Gastrocnemius medialis (tissue), 4 donors: ENCODE results near the gene RAI1. TPM values are rescaled to one million over a fixed set of nuclear protein-coding genes. Genes with fewer than 3 reads are reported as not detected.
A peak's percentile ranks its signal among the peaks of the same experiment; 100 is the strongest.

Source experiments
- ATAC-seq, 2 donors: fragments of 150-250 bp; one replicate each; pipeline ENCODE4 v1.9.1; 2016
- DNase-seq, 2 donors: peaks; one replicate each; pipeline ENCODE4 v3.0.0-alpha.2; 2019
- H3K27ac ChIP-seq, 4 donors: fragments of 200-600 bp; sonication (generic); 1 replicate in 1 of 4; 2 replicates in 3 of 4; pipeline ENCODE4 v1.5.1; 2016 to 2018; ENCODE audit warnings: mild to moderate bottlenecking in 2 of 4, moderate library complexity in 1 of 4
- H3K27me3 ChIP-seq, 3 donors: fragments of 200-600 bp; sonication (generic) in 2 of 3; 1 replicate in 1 of 3; 2 replicates in 2 of 3; pipeline versions ENCODE4 v1.5.1 to v1.6.0; 2016 to 2019; ENCODE audit warnings: mild to moderate bottlenecking in 1 of 3, moderate library complexity in 1 of 3
- H3K36me3 ChIP-seq, 2 donors: fragments of 200-600 bp; sonication (generic) in 1 of 2; one replicate each; pipeline ENCODE4 v1.5.1; 2017 to 2018
- H3K4me1 ChIP-seq, 2 donors: fragments of 200-600 bp; sonication (generic) in 1 of 2; one replicate each; pipeline ENCODE4 v1.5.1; 2016 to 2017; ENCODE audit warnings: mild to moderate bottlenecking in 2 of 2
- H3K4me3 ChIP-seq, 4 donors: fragments of 200-600 bp; sonication (generic) in 3 of 4; 1 replicate in 1 of 4; 2 replicates in 3 of 4; pipeline ENCODE4 v1.5.1; 2016 to 2019; ENCODE audit warnings: mild to moderate bottlenecking in 2 of 4
- H3K9me3 ChIP-seq, 3 donors: fragments of 200-600 bp; sonication (generic) in 2 of 3; 1 replicate in 1 of 3; 2 replicates in 2 of 3; pipeline ENCODE4 v1.5.1; 2016 to 2019
- POLR2A ChIP-seq, 2 donors: fragments of 450-650 bp; IDR thresholded peaks; one replicate each; pipeline ENCODE4 v1.6.1; 2017; ENCODE audit warnings: antibody characterized with exemption in 2 of 2, mild to moderate bottlenecking in 2 of 2, moderate library complexity in 2 of 2
- in situ Hi-C, 4 donors: fragments of 200-750 bp; cut with MboI; loops; one replicate each; pipeline versions ENCODE4 v1.15.0 to v1.8.0; 2017; ENCODE audit warnings: low sequenced_read_pairs in 4 of 4
- intact Hi-C: fragments of 100-400 bp; cut with DNase I; formaldehyde crosslinking; loops from one replicate; pipeline ENCODE4 v1.15.1; 2023; ENCODE audit warnings: low total_unique reads
- total RNA-seq, 4 donors: library from RNA; depleted of rRNA; stranded (reverse); fragments of >200 nt; gene quantifications; one replicate each; pipeline versions ENCODE4 v1.1.0 to v1.2.3, GENCODE V29; 2016
- TF ChIP-seq, protein P1 (sequence below), 5 experiments: fragments of 450-650 bp in 3 of 5; fragments of 200-600 bp in 2 of 5; sonication (generic) in 2 of 5; IDR thresholded peaks in 4 of 5; conservative IDR thresholded peaks in 1 of 5; 1 replicate in 4 of 5; 2 replicates in 1 of 5; pipeline ENCODE4 v1.5.1; 2016 to 2019; ENCODE audit warnings: antibody characterized with exemption in 5 of 5, mild to moderate bottlenecking in 3 of 5, moderate library complexity in 3 of 5

Gene RAI1
- total RNA-seq, 4 donors from 2014 or later: 2.1 to 6.7 (median 4.3) TPM

DNA sequence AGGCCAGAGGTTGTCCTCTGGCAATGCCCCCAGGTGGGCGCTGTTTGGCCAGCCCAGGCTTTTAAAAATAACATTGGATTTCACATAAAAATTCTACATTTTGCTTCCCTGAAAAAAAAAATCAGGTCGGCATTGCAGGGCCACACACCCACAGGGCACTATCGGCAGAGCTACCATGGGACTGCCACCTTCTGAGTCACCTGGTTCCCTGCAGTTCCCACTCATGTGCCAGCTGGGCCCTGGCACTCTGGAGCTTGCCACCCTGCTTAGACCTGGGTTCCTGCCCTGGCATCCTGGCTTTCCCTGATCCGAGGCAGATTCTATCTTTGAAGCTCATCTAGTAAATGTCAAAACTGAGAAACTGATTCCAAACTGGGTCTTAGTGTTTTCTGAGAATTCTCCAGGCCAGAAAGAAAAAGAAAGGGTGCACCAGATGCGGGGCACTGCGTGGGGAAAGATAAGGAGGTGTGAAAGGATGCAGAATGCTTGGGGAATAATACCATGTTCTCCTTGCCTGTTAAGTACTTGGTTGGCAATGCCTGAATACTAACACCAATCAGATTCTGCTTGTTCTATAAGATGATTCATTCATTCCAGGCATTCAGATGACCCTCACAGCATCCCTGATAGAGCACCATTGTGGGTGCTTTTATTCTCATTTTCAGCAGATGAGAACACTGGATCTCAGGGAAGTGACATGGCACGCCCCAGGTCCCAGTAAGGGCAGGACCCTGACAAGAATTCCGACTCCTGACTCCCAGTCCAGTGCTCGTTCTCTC, 51.8 kb downstream of the RAI1 start:
- peak overlapping the region in 3 of 4 donors; percentile 29 to 53 (median 33) for H3K27ac ChIP-seq
- intact Hi-C loops (no loop called here), in situ Hi-C loops (no loop called here)
- no peaks in the 10 kb centered on the region for H3K27me3 ChIP-seq
- DNase-seq: no peak
- H3K4me3 ChIP-seq: no peak overlapping the region
- H3K4me1 ChIP-seq: peaks cover 6 to 12% of the 10 kb centered on the region in 2 donors
- no peaks in the 10 kb centered on the region for H3K9me3 ChIP-seq
- H3K36me3 ChIP-seq: no peaks in the 10 kb centered on the region
- peak; percentile 72 to 73 for ATAC-seq
- TF ChIP-seq, protein P1, sequence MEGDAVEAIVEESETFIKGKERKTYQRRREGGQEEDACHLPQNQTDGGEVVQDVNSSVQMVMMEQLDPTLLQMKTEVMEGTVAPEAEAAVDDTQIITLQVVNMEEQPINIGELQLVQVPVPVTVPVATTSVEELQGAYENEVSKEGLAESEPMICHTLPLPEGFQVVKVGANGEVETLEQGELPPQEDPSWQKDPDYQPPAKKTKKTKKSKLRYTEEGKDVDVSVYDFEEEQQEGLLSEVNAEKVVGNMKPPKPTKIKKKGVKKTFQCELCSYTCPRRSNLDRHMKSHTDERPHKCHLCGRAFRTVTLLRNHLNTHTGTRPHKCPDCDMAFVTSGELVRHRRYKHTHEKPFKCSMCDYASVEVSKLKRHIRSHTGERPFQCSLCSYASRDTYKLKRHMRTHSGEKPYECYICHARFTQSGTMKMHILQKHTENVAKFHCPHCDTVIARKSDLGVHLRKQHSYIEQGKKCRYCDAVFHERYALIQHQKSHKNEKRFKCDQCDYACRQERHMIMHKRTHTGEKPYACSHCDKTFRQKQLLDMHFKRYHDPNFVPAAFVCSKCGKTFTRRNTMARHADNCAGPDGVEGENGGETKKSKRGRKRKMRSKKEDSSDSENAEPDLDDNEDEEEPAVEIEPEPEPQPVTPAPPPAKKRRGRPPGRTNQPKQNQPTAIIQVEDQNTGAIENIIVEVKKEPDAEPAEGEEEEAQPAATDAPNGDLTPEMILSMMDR (IDR thresholded peaks at IDR 0.05 in 4 of 5, conservative IDR thresholded peaks at IDR 0.05 in 1 of 5): no peak
- no peak for TF ChIP-seq POLR2A (IDR thresholded peaks at IDR 0.05)

DNA sequence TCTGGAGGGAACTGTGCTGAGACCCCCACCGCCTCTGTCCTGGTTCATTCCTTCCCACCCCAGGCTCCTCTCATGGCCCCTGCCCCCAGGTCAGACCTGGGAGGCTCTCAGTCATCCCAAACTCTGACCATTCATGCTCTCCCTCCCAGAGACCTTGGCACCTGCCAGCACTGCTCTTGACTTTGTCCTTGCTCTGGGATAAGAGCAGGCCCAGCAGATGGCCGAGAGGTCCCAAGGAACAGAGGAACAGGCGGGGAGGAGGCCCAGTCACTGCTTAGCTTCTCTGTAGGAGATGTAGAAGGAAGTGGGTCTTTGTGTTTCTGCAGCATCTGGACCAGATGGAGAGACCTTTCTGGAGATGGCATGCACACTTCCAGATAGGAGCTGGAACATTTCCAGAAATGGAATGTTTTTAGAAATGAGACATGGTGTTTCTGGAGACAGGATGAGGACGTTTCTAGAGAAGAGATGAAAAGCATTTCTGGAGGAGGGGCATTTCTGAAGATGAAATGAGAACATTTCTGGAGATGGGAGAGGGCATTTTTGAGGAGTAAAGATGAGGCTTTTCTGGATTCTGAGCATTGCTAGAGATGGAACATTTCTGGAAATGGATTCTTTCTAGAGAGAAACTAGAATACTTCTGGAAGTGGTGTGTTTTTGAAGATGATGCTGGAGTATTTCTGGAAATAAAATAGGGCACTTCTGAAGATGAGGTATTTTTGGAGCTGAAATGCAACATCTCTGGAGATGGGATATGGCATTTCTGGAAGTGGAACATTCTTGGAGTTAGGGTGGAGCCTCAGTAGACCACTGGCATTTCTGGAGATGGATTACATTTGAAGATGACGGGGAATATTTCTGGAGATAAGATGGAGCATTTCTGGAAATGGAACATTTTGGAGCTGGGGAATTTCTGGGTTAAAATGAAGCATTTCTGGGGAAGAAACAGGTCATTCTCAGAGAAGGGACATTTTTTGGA, 55.2 kb downstream of the RAI1 start:
- peaks cover 25 to 35% of the 10 kb centered on the region in 2 donors for H3K4me1 ChIP-seq
- intact Hi-C loops (no loop called here), in situ Hi-C loops (no loop called here)
- H3K27me3 ChIP-seq: no peaks in the 10 kb centered on the region
- no peak for DNase-seq
- ATAC-seq: no peak
- no peak overlapping the region for H3K27ac ChIP-seq
- no peaks in the 10 kb centered on the region for H3K36me3 ChIP-seq
- H3K9me3 ChIP-seq: no peaks in the 10 kb centered on the region
- no peak overlapping the region for H3K4me3 ChIP-seq
- no peak for TF ChIP-seq POLR2A (IDR thresholded peaks at IDR 0.05)
- TF ChIP-seq, protein P1 (IDR thresholded peaks at IDR 0.05 in 4 of 5, conservative IDR thresholded peaks at IDR 0.05 in 1 of 5): no peak

DNA sequence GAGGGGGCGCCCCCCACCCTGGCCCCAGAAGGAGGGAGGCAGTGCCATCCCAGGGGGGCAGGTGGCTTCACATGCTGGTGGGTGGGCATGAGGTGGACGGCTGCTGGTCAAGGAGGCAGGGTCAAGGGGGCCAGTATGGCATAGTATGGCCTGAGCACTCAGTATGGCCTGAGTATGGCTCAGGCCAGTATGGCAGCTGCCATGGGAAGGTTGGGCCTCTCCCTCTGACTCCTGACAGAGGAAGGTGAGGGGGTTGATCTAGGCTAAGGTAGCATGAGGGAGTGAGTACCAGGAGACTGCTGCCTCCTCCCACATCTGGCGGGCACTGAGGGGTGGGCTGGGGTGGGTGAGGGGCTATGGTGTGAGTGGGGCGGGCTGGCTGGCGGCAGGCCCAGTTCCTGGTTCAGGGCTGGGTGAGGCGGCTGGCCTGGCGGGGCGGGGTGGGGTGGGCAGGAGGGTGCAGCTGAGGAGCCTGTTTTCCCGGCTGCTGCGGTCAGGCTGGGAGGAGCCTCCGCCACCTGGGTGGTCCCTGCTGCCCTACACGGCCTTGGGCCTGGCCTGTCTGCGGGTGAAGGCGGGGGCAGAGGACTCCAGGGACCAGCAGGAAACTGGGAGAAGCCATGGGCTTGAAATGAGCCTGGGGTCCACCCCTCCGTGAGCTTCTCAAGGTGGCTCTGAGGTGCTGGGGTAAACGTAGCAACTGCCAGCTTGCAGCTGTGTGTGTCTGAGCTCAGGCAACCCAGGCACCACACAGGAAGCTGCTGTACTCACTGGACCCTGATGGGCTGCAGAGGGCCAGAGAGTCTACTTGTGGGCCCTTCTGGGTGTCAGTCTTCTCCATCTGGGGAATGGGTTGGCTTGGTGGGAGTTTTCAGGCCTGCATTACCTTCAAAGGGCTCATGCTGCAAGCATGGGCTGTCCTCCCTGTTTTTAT, 57.0 kb downstream of the RAI1 start:
- H3K9me3 ChIP-seq: no peaks in the 10 kb centered on the region
- intact Hi-C loops (no loop called here), in situ Hi-C loops (no loop called here)
- H3K4me3 ChIP-seq: no peak overlapping the region
- no peak for TF ChIP-seq POLR2A (IDR thresholded peaks at IDR 0.05)
- TF ChIP-seq, protein P1 (IDR thresholded peaks at IDR 0.05 in 4 of 5, conservative IDR thresholded peaks at IDR 0.05 in 1 of 5): no peak
- DNase-seq: no peak
- H3K27me3 ChIP-seq: no peaks in the 10 kb centered on the region
- ATAC-seq: no peak
- H3K4me1 ChIP-seq: peaks cover 25 to 26% of the 10 kb centered on the region in 2 donors
- H3K27ac ChIP-seq: peak overlapping the region in 3 of 4 donors; percentile 14 to 42 (median 27)
- no peaks in the 10 kb centered on the region for H3K36me3 ChIP-seq

DNA sequence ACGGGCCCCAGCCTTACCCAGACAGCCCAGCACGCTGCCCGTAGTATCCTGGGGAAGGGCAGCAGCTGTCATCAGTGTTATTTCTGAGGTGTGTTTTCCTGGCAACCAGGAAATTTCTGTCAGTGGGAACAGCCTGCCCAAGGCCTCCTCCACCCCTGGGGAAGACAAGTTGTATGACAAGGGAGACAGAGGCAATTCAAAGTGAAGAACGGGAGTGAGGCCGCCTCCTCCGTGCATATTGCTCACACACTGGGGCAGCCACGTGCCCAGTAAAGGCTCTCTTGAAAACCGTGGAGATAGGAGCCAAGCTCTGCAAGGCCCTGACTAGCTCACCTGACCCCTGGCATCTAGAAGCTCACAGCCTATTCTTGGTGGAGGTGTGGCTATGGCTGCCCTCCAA, 57.6 kb downstream of the RAI1 start:
- no peak for TF ChIP-seq POLR2A (IDR thresholded peaks at IDR 0.05)
- TF ChIP-seq, protein P1 (IDR thresholded peaks at IDR 0.05 in 4 of 5, conservative IDR thresholded peaks at IDR 0.05 in 1 of 5): no peak
- DNase-seq (peak; percentile 21 to 58), ATAC-seq (peak; percentile 61 to 75)
- in situ Hi-C loops (no loop called here), intact Hi-C loops (no loop called here)
- no peaks in the 10 kb centered on the region for H3K27me3 ChIP-seq
- H3K36me3 ChIP-seq: no peaks in the 10 kb centered on the region
- no peak overlapping the region for H3K4me3 ChIP-seq
- H3K9me3 ChIP-seq: no peaks in the 10 kb centered on the region
- H3K4me1 ChIP-seq: peaks cover 25 to 26% of the 10 kb centered on the region in 2 donors
- peak overlapping the region in 3 of 4 donors; percentile 14 to 42 (median 27) for H3K27ac ChIP-seq
